ENCODE results near the gene AGMO.

DNA sequence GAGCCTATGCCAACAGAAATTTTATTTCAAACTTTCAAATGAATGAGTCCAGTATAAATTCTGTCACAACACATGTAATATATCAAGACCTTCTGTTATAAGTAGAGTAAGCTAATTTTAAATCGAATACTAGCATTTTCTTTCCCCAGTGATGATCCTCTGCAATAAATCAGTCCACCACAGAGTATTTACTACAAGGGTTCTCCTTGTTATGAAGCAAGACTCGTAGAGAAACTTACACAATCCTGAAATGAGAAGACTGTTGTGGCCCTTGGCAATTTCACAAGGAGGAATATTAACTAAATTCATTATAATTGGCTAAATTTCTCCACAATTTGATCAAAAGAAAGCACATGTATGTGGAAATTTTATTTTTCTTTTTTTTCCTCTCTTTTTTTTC, 346.8 kb downstream of the AGMO start:
- TF ChIP-seq, protein P1, sequence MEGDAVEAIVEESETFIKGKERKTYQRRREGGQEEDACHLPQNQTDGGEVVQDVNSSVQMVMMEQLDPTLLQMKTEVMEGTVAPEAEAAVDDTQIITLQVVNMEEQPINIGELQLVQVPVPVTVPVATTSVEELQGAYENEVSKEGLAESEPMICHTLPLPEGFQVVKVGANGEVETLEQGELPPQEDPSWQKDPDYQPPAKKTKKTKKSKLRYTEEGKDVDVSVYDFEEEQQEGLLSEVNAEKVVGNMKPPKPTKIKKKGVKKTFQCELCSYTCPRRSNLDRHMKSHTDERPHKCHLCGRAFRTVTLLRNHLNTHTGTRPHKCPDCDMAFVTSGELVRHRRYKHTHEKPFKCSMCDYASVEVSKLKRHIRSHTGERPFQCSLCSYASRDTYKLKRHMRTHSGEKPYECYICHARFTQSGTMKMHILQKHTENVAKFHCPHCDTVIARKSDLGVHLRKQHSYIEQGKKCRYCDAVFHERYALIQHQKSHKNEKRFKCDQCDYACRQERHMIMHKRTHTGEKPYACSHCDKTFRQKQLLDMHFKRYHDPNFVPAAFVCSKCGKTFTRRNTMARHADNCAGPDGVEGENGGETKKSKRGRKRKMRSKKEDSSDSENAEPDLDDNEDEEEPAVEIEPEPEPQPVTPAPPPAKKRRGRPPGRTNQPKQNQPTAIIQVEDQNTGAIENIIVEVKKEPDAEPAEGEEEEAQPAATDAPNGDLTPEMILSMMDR (IDR thresholded peaks at IDR 0.05), result no peak
- no peak for TF ChIP-seq POLR2AphosphoS5 (IDR thresholded peaks at IDR 0.05)

All from breast epithelium (tissue), 3 donors.